Body of pancreas (tissue), 4 donors: ENCODE results near the gene ZNF831. TPM values are rescaled to one million over a fixed set of nuclear protein-coding genes. Genes with fewer than 3 reads are reported as not detected.

Experiments used
- ATAC-seq: fragments of 150-250 bp; one replicate; pipeline ENCODE4 v1.9.1; 2016
- DNase-seq, 4 donors: peaks; one replicate each; pipeline ENCODE4 v3.0.0-alpha.2; 2019
- H3K27ac ChIP-seq, 4 donors: fragments of 200-600 bp; sonication (generic); 1 replicate in 3 of 4; 2 replicates in 1 of 4; pipeline versions ENCODE4 v1.5.1 to v1.6.1; 2016 to 2019; ENCODE audit warnings: mild to moderate bottlenecking in 1 of 4, mixed read lengths in 1 of 4, moderate library complexity in 1 of 4
- H3K27me3 ChIP-seq, 2 donors: fragments of 200-600 bp; sonication (generic); one replicate each; pipeline ENCODE4 v1.6.0; 2016; ENCODE audit warnings: mild to moderate bottlenecking in 1 of 2
- H3K36me3 ChIP-seq, 2 donors: fragments of 200-600 bp; sonication (generic); replicated peaks in 1 of 2; 2 replicates each; pipeline ENCODE4 v1.5.1; 2016; ENCODE audit warnings: low read depth in 2 of 2; ENCODE audit not compliant: insufficient read depth in 1 of 2
- H3K4me1 ChIP-seq: fragments of 200-600 bp; sonication (generic); one replicate; pipeline ENCODE4 v1.6.0; 2016
- H3K4me3 ChIP-seq, 2 donors: fragments of 200-600 bp; sonication (generic); 1 replicate in 1 of 2; 2 replicates in 1 of 2; pipeline ENCODE4 v1.5.1; 2016 to 2019
- H3K9me3 ChIP-seq, 3 donors: fragments of 200-600 bp; sonication (generic); 1 replicate in 2 of 3; 2 replicates in 1 of 3; pipeline ENCODE4 v1.5.1; 2016
- CTCF ChIP-seq, 7 experiments: fragments of 450-650 bp in 4 of 7; fragments of 200-600 bp in 3 of 7; sonication (generic) in 3 of 7; IDR thresholded peaks; one replicate each; pipeline ENCODE4 v1.5.1; 2016 to 2019; ENCODE audit warnings: antibody characterized with exemption in 7 of 7
- POLR2A ChIP-seq, 3 donors: fragments of 450-650 bp; IDR thresholded peaks; one replicate each; pipeline ENCODE4 v1.6.1; 2016; ENCODE audit warnings: antibody characterized with exemption in 3 of 3, mild to moderate bottlenecking in 2 of 3
- WGBS, 2 donors: methylation state at CpG; one replicate each; pipeline ENCODE4 v1.1.5; 2017; 5-methylcytosine and 5-hydroxymethylcytosine counted together
- intact Hi-C: fragments of 100-400 bp; cut with DNase I; formaldehyde crosslinking; loops from one replicate; pipeline ENCODE4 v1.15.1; 2023
- total RNA-seq, 2 donors: library from RNA; depleted of rRNA; stranded (reverse); fragments of >200 nt; gene quantifications; one replicate each; pipeline ENCODE4 v1.1.0, GENCODE V29; 2016

The ZNF831 gene
- total RNA-seq, 2 donors from 2014 or later: 0.66 to 1.6 TPM

GRCh38 chr20:59143326-59143725, 20.3 kb upstream of the ZNF831 start:
- intact Hi-C loops: no loop called here
- no peak for DNase-seq
- no peak for ATAC-seq
- 60 to 65% methylated on average over 5 of the region's 5 CpGs for WGBS, 2 donors
- Histone ChIP-seq H3K27me3 (no peaks in the 10 kb centered on the region), H3K4me1 (no peaks in the 10 kb centered on the region), H3K27ac (no peak overlapping the region), H3K36me3 (no peaks in the 10 kb centered on the region), H3K9me3 (no peaks in the 10 kb centered on the region), H3K4me3 (no peak overlapping the region)
- TF ChIP-seq CTCF (IDR thresholded peaks at IDR 0.05): no peak
- no peak for TF ChIP-seq POLR2A (IDR thresholded peaks at IDR 0.05)

- H3K9me3 ChIP-seq: no peaks in the 10 kb centered on the region
- TF ChIP-seq POLR2A (IDR thresholded peaks at IDR 0.05) (no peak), CTCF (IDR thresholded peaks at IDR 0.05) (no peak)
- intact Hi-C loops: no loop called here
These were observed 19.3 kb upstream of the ZNF831 start for GRCh38 chr20:59144179-59144830.

GRCh38 chr20:59144831-59145196, 18.8 kb upstream of the ZNF831 start:
- Histone ChIP-seq H3K36me3 (no peaks in the 10 kb centered on the region), H3K4me1 (no peaks in the 10 kb centered on the region), H3K4me3 (no peak overlapping the region), H3K27ac (no peak overlapping the region), H3K27me3 (no peaks in the 10 kb centered on the region), H3K9me3 (no peaks in the 10 kb centered on the region)
- intact Hi-C loops: no loop called here
- TF ChIP-seq CTCF (IDR thresholded peaks at IDR 0.05): no peak
- TF ChIP-seq POLR2A (IDR thresholded peaks at IDR 0.05): no peak
- 57 to 66% methylated on average over 4 of the region's 4 CpGs for WGBS, 2 donors
- DNase-seq: no peak
- no peak for ATAC-seq

More at GRCh38 chr20:59144179-59144830, 19.3 kb upstream of the ZNF831 start:
- no peaks in the 10 kb centered on the region for H3K4me1 ChIP-seq
- H3K27me3 ChIP-seq: no peaks in the 10 kb centered on the region
- 87 to 88% methylated on average over 8 to 9 of the region's 9 CpGs for WGBS, 2 donors
- DNase-seq (no peak), ATAC-seq (no peak)
- no peaks in the 10 kb centered on the region for H3K36me3 ChIP-seq
- no peak overlapping the region for H3K27ac ChIP-seq
- no peak overlapping the region for H3K4me3 ChIP-seq

- intact Hi-C loops: no loop called here
- H3K27me3 ChIP-seq: no peaks in the 10 kb centered on the region
- no peaks in the 10 kb centered on the region for H3K9me3 ChIP-seq
- H3K36me3 ChIP-seq: no peaks in the 10 kb centered on the region
- H3K4me3 ChIP-seq: no peak overlapping the region
- 55 to 62% methylated on average over 5 of the region's 5 CpGs for WGBS, 2 donors
- ATAC-seq (no peak), DNase-seq (no peak)
- TF ChIP-seq CTCF (IDR thresholded peaks at IDR 0.05): no peak
- no peak for TF ChIP-seq POLR2A (IDR thresholded peaks at IDR 0.05)
- H3K4me1 ChIP-seq: no peaks in the 10 kb centered on the region
- H3K27ac ChIP-seq: no peak overlapping the region
These were observed 18.2 kb upstream of the ZNF831 start for GRCh38 chr20:59145247-59145923.
